ENCODE results near the gene STXBP3.

The STXBP3 gene

GRCh38 chr1:108728327-108728923, 18.0 kb upstream of the STXBP3 start:
- Histone ChIP-seq H3K9ac (ENCODE audit: low read length) (no peak overlapping the region), H3K4me2 (ENCODE audit: low read length) (no peak overlapping the region), H3K27ac (ENCODE audit: low read length) (no peak overlapping the region), H3K4me3 (ENCODE audit: low read length) (no peak overlapping the region), H3K9me3 (ENCODE audit: insufficient read depth, low read length) (no peaks in the 10 kb centered on the region), H3K36me3 (replicated peaks; ENCODE audit: low read depth, low read length) (no peaks in the 10 kb centered on the region), H3K79me2 (ENCODE audit: low read length) (no peaks in the 10 kb centered on the region), H3K4me1 (ENCODE audit: low read length) (no peaks in the 10 kb centered on the region), H2AFZ (ENCODE audit: low read depth, low read length) (no peak overlapping the region), H4K20me1 (ENCODE audit: insufficient read depth, low read length) (no peaks in the 10 kb centered on the region), H3K27me3 (ENCODE audit: low read depth, low read length) (no peaks in the 10 kb centered on the region)
- TF ChIP-seq EZH2phosphoT487 (IDR thresholded peaks at IDR 0.05; ENCODE audit: low read depth) (no peak), CTCF (IDR thresholded peaks at IDR 0.05; ENCODE audit: low read depth, low read length) (no peak)

DNA sequence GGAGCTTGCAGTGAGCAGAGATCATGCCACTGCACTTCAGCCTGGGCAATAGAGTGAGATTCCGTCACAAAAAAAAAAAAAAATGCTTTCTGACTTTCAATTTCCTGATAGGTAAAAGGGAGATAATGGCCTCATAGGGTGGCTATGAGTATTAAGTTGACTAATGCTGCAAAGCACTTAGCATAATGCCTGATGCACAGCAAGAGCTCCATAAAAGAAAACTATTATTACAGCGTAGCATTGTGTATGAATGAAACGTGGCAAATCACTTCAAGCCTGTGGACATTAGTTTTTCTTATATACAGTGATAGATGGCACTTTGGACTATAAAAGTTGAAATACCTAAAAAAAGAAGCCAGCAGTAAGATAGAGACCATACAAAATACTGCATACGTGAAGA, 17.0 kb upstream of the STXBP3 start:
- H2AFZ ChIP-seq (ENCODE audit: low read depth, low read length) = no peak overlapping the region
- no peak overlapping the region for H3K9ac ChIP-seq (ENCODE audit: low read length)
- no peaks in the 10 kb centered on the region for H3K79me2 ChIP-seq (ENCODE audit: low read length)
- no peak overlapping the region for H3K4me3 ChIP-seq (ENCODE audit: low read length)
- H4K20me1 ChIP-seq (ENCODE audit: insufficient read depth, low read length) = no peaks in the 10 kb centered on the region
- no peak overlapping the region for H3K4me2 ChIP-seq (ENCODE audit: low read length)
- no peaks in the 10 kb centered on the region for H3K4me1 ChIP-seq (ENCODE audit: low read length)
- TF ChIP-seq EZH2phosphoT487 (IDR thresholded peaks at IDR 0.05; ENCODE audit: low read depth) = no peak
- no peak for TF ChIP-seq CTCF (IDR thresholded peaks at IDR 0.05; ENCODE audit: low read depth, low read length)
- no peaks in the 10 kb centered on the region for H3K9me3 ChIP-seq (ENCODE audit: insufficient read depth, low read length)
- no peak overlapping the region for H3K27ac ChIP-seq (ENCODE audit: low read length)
- no peaks in the 10 kb centered on the region for H3K27me3 ChIP-seq (ENCODE audit: low read depth, low read length)
- no peaks in the 10 kb centered on the region for H3K36me3 ChIP-seq (replicated peaks; ENCODE audit: low read depth, low read length)

GRCh38 chr1:108732398-108732797, 14.1 kb upstream of the STXBP3 start:
- TF ChIP-seq CTCF (IDR thresholded peaks at IDR 0.05; ENCODE audit: low read depth, low read length) = no peak
- no peak for TF ChIP-seq EZH2phosphoT487 (IDR thresholded peaks at IDR 0.05; ENCODE audit: low read depth)
- Histone ChIP-seq H3K79me2 (ENCODE audit: low read length) (no peaks in the 10 kb centered on the region), H3K27me3 (ENCODE audit: low read depth, low read length) (no peaks in the 10 kb centered on the region), H3K9me3 (ENCODE audit: insufficient read depth, low read length) (no peaks in the 10 kb centered on the region), H3K4me1 (ENCODE audit: low read length) (no peaks in the 10 kb centered on the region), H2AFZ (ENCODE audit: low read depth, low read length) (no peak overlapping the region), H3K27ac (ENCODE audit: low read length) (no peak overlapping the region), H3K4me2 (ENCODE audit: low read length) (no peak overlapping the region), H4K20me1 (ENCODE audit: insufficient read depth, low read length) (no peaks in the 10 kb centered on the region), H3K9ac (ENCODE audit: low read length) (no peak overlapping the region), H3K4me3 (ENCODE audit: low read length) (no peak overlapping the region), H3K36me3 (replicated peaks; ENCODE audit: low read depth, low read length) (no peaks in the 10 kb centered on the region)

- Histone ChIP-seq H3K9ac (ENCODE audit: low read length) (no peak overlapping the region), H3K79me2 (ENCODE audit: low read length) (no peaks in the 10 kb centered on the region), H3K4me1 (ENCODE audit: low read length) (no peaks in the 10 kb centered on the region), H3K4me2 (ENCODE audit: low read length) (no peak overlapping the region), H2AFZ (ENCODE audit: low read depth, low read length) (no peak overlapping the region), H3K27ac (ENCODE audit: low read length) (no peak overlapping the region), H3K36me3 (replicated peaks; ENCODE audit: low read depth, low read length) (no peaks in the 10 kb centered on the region), H3K27me3 (ENCODE audit: low read depth, low read length) (no peaks in the 10 kb centered on the region), H3K4me3 (ENCODE audit: low read length) (no peak overlapping the region), H4K20me1 (ENCODE audit: insufficient read depth, low read length) (no peaks in the 10 kb centered on the region), H3K9me3 (ENCODE audit: insufficient read depth, low read length) (no peaks in the 10 kb centered on the region)
- TF ChIP-seq EZH2phosphoT487 (IDR thresholded peaks at IDR 0.05; ENCODE audit: low read depth) = no peak
- no peak for TF ChIP-seq CTCF (IDR thresholded peaks at IDR 0.05; ENCODE audit: low read depth, low read length)
Observed at GRCh38 chr1:108734171-108734865, 12.2 kb upstream of the STXBP3 start.

Measured in OCI-LY3 (cell line).